GM12891 (cell line): ENCODE results near the gene MAP2K5.

ENCODE experiments used
- DNase-seq: peaks from one replicate; pipeline ENCODE4 v3.0.0; 2011; ENCODE audit warnings: low spot score; ENCODE audit not compliant: insufficient read length
- FAIRE-seq: peaks from 2 replicates; lab custom pipeline; 2011; peaks lifted over from hg19 to GRCh38; lab: Jason Lieb, UNC
- PAX5 ChIP-seq: IDR thresholded peaks from 2 replicates; pipeline ENCODE4 v1.6.1; 2011; ENCODE audit warnings: low read length, moderate library complexity, mild to moderate bottlenecking; ENCODE audit not compliant: insufficient read depth, severe bottlenecking
- POLR2A ChIP-seq: IDR thresholded peaks from 2 replicates; pipeline ENCODE4 v1.6.1; 2011; ENCODE audit warnings: low read depth, low read length, control low read depth
- POLR2AphosphoS5 ChIP-seq: IDR thresholded peaks from 2 replicates; pipeline ENCODE4 v1.6.1; 2011; ENCODE audit warnings: low read depth, low read length, control low read depth
- POU2F2 ChIP-seq: IDR thresholded peaks from 2 replicates; pipeline ENCODE4 v1.6.1; 2011; ENCODE audit warnings: low read depth, mild to moderate bottlenecking, control low read depth, low read length, moderate library complexity
- SPI1 ChIP-seq: IDR thresholded peaks from 2 replicates; pipeline ENCODE4 v1.6.1; 2011; ENCODE audit warnings: low read depth, low read length, control low read depth
- TAF1 ChIP-seq: IDR thresholded peaks from 2 replicates; pipeline ENCODE4 v1.6.1; 2011; ENCODE audit warnings: low read depth, low read length, control low read depth

The MAP2K5 gene

DNA sequence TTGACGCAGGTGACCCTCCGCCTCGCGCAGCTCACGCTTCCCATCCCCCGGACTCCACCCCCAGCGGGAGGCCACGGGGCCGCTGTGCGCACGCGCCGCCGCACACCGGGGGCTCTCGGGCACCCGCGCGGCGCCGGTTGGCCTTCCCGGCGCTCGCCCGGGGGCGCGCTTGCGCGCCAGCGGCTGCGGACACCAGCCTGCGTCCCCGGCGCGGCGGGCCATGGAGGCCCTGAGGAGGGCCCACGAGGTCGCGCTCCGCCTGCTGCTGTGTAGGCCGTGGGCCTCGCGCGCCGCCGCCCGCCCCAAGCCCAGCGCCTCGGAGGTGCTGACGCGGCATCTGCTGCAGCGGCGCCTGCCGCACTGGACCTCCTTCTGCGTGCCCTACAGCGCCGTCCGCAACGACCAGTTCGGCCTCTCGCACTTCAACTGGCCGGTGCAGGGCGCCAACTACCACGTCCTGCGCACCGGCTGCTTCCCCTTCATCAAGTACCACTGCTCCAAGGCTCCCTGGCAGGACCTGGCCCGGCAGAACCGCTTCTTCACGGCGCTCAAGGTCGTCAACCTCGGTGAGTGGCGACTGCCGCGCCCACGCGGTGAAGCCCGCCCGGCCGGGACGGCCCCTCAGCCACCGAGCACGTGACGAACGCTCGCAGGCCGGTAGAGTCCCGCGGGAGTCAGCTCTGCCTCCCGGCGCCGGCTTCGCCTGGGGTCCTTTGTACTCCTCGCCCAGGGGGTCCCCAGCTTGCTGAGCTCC is 21.3 kb upstream of the MAP2K5 start, which contains the start of gene C15orf61:
Gene C15orf61 (plus strand): TSS at position 103 of the 754 bp plus-strand sequence. CDS start 118 bp downstream, at position 221.
- TF ChIP-seq SPI1 (no peak), TAF1 (no peak; the same call in 1 of the 2 replicates), POLR2AphosphoS5 (peak; percentile 81), PAX5 (no peak), POLR2A (peak; percentile 77), POU2F2 (peak; percentile 32; the same call in 1 of the 2 replicates)
- FAIRE-seq (peak; percentile 96), DNase-seq (peak; percentile 81)

DNA sequence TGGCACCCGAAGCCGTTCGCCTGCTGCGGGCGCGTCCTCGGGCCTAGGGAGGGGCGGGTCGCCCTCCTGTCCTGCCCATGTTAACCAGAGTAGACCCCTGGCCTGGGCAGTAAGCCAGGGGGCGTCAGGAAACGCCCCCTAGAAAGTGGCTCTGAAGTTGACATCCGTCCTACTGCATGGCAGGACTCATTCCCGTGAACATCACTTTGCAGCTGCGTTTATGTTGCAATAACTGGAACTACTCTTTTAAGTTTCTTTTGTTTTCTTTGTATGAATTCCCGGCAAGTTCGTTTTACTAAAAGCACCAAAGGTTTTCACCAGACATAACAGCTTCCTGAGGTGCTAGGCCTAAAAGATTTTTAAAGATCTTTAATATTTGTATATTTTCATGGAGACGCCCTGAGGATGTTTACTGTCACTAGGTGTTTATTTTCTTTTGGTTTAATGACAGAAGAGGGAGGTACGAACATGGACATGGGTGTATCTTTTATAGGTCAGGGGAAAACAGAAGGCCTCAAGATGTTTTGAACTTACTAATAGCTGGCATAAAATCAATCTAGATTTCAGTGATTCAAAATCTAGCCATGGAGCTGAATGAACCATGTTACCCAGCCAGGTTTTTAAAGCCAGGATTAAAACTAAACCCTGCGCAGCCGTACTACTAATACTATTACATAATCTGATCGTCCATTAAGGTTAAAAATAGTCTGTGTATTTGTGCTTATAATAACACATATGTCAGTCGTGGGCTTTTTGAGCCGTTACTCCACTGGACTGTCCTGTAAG is 20.5 kb upstream of the MAP2K5 start:
- FAIRE-seq (peak; percentile 38), DNase-seq (no peak)
- no peak for TF ChIP-seq POU2F2
- no peak for TF ChIP-seq PAX5
- no peak for TF ChIP-seq SPI1
- TF ChIP-seq TAF1: no peak
- TF ChIP-seq POLR2AphosphoS5: no peak
- no peak for TF ChIP-seq POLR2A

GRCh38 chr15:67523330-67523729 is 19.2 kb upstream of the MAP2K5 start:
- FAIRE-seq: no peak
- DNase-seq: no peak
- TF ChIP-seq POU2F2 (no peak), PAX5 (no peak), SPI1 (no peak), TAF1 (no peak), POLR2AphosphoS5 (no peak), POLR2A (no peak)

- TF ChIP-seq PAX5: no peak
- no peak for TF ChIP-seq TAF1
- TF ChIP-seq SPI1: no peak
- no peak for TF ChIP-seq POLR2AphosphoS5
- no peak for TF ChIP-seq POU2F2
- DNase-seq: no peak
- no peak for FAIRE-seq
These were observed 18.3 kb upstream of the MAP2K5 start for GRCh38 chr15:67524235-67524634.

DNA sequence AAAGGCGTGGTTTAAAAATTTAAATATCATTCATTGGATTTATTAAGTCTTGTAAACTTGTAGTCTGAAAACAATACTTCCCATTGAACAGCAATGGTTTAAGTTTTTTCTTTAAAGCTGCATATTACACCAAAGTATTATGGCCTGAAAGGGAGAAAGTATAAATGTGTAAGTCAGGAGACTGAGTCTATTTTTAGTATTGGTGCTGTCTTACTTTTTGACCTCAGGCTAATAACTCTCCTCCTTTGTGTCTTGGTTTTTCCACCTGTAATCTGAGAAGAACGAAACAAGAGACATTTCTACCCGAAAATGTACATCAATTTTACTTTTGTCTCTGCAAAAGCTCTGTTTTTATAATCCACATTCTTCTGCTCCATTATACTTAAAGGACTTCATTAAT is 14.0 kb upstream of the MAP2K5 start:
- FAIRE-seq (no peak), DNase-seq (no peak)
- TF ChIP-seq POU2F2: no peak
- TF ChIP-seq PAX5: no peak
- TF ChIP-seq POLR2A: no peak
- TF ChIP-seq POLR2AphosphoS5: no peak
- no peak for TF ChIP-seq TAF1
- no peak for TF ChIP-seq SPI1

GRCh38 chr15:67531379-67531914 is 11.1 kb upstream of the MAP2K5 start:
- no peak for TF ChIP-seq SPI1
- TF ChIP-seq POLR2A: no peak
- no peak for TF ChIP-seq POLR2AphosphoS5
- no peak for TF ChIP-seq PAX5
- TF ChIP-seq TAF1: no peak
- no peak for TF ChIP-seq POU2F2
- FAIRE-seq (no peak), DNase-seq (no peak)

- DNase-seq (no peak), FAIRE-seq (no peak)
- TF ChIP-seq POU2F2 (no peak), PAX5 (no peak), POLR2A (no peak), POLR2AphosphoS5 (no peak), SPI1 (no peak), TAF1 (no peak)
These were observed 8.6 kb upstream of the MAP2K5 start for GRCh38 chr15:67533873-67534272.

GRCh38 chr15:67534360-67534759 is 8.1 kb upstream of the MAP2K5 start:
- DNase-seq (no peak), FAIRE-seq (no peak)
- no peak for TF ChIP-seq POU2F2
- TF ChIP-seq POLR2AphosphoS5: no peak
- TF ChIP-seq TAF1: no peak
- TF ChIP-seq POLR2A: no peak
- no peak for TF ChIP-seq SPI1
- TF ChIP-seq PAX5: no peak

DNA sequence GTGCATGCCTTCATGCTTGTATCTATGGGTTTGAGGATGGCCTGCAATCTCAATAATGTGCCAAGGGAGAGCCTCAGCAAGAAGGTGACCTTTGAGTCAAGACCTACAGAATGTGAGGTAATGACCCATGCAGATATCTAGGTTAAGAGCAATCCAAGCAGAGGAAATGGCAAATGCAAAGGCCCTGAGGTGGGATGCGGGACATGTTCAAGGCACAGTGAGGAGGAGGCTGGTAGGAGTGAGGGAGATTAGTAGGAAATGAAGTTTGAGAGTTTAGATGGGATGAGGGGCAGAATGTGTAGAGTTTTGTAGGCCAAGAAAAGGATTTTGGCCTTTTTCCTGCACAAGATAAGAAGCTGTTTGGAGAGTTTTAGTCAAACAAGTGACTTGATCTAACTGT is 4.7 kb upstream of the MAP2K5 start:
- FAIRE-seq (peak; percentile 67), DNase-seq (no peak)
- no peak for TF ChIP-seq POU2F2
- TF ChIP-seq POLR2A: no peak
- TF ChIP-seq POLR2AphosphoS5: no peak
- no peak for TF ChIP-seq TAF1
- TF ChIP-seq PAX5: no peak
- no peak for TF ChIP-seq SPI1
